ENCODE data around the gene MTERF1.

Gene MTERF1

GRCh38 chr7:91843831-91844230 lies 36.7 kb downstream of the MTERF1 start:
- Histone ChIP-seq H3F3A (ENCODE audit: low read depth) (no peaks in the 10 kb centered on the region), H3K9ac (ENCODE audit: low read depth, low read length, poor library complexity, severe bottlenecking) (no peak overlapping the region), H3K9me3 (ENCODE audit: insufficient read depth, low read depth, low read length) (no peaks in the 10 kb centered on the region), H3K27me3 (ENCODE audit: insufficient read depth, low read length, poor library complexity, severe bottlenecking) (no peaks in the 10 kb centered on the region), H3K4me3 (ENCODE audit: low read length, poor library complexity, severe bottlenecking) (no peak overlapping the region), H3K4me1 (ENCODE audit: insufficient read depth, low read length, poor library complexity, severe bottlenecking) (no peaks in the 10 kb centered on the region), H3K9me2 (replicated peaks; ENCODE audit: low read depth, low read length) (no peaks in the 10 kb centered on the region), H3K4me2 (ENCODE audit: low read depth, low read length, poor library complexity, severe bottlenecking) (no peak overlapping the region), H4K20me1 (ENCODE audit: insufficient read depth, low read length, poor library complexity, severe bottlenecking) (no peaks in the 10 kb centered on the region), H2AFZ (ENCODE audit: low read length) (no peak overlapping the region), H3K79me2 (ENCODE audit: insufficient read depth, low read length) (no peaks in the 10 kb centered on the region), H3K36me3 (ENCODE audit: insufficient read depth, low read length) (no peaks in the 10 kb centered on the region)
- TF ChIP-seq CTCF (conservative IDR thresholded peaks at IDR 0.05; ENCODE audit: low read length): no peak

- no peak overlapping the region for H3K9ac ChIP-seq (ENCODE audit: low read depth, low read length, poor library complexity, severe bottlenecking)
- no peak overlapping the region for H2AFZ ChIP-seq (ENCODE audit: low read length)
- H3K36me3 ChIP-seq (ENCODE audit: insufficient read depth, low read length): no peaks in the 10 kb centered on the region
- H3K27me3 ChIP-seq (ENCODE audit: insufficient read depth, low read length, poor library complexity, severe bottlenecking): no peaks in the 10 kb centered on the region
- no peak for TF ChIP-seq EZH2phosphoT487 (IDR thresholded peaks at IDR 0.05; ENCODE audit: borderline replicate concordance)
- no peak for TF ChIP-seq CTCF (conservative IDR thresholded peaks at IDR 0.05; ENCODE audit: low read length)
- H3F3A ChIP-seq (ENCODE audit: low read depth): no peaks in the 10 kb centered on the region
- H3K9me3 ChIP-seq (ENCODE audit: insufficient read depth, low read depth, low read length): no peaks in the 10 kb centered on the region
- H3K4me3 ChIP-seq (ENCODE audit: low read length, poor library complexity, severe bottlenecking): no peak overlapping the region
- no peaks in the 10 kb centered on the region for H3K79me2 ChIP-seq (ENCODE audit: insufficient read depth, low read length)
- H3K4me2 ChIP-seq (ENCODE audit: low read depth, low read length, poor library complexity, severe bottlenecking): no peak overlapping the region
- no peaks in the 10 kb centered on the region for H3K4me1 ChIP-seq (ENCODE audit: insufficient read depth, low read length, poor library complexity, severe bottlenecking)
- no peaks in the 10 kb centered on the region for H4K20me1 ChIP-seq (ENCODE audit: insufficient read depth, low read length, poor library complexity, severe bottlenecking)
- no peaks in the 10 kb centered on the region for H3K9me2 ChIP-seq (replicated peaks; ENCODE audit: low read depth, low read length)
These were observed 42.1 kb downstream of the MTERF1 start for GRCh38 chr7:91838439-91838838.

- Histone ChIP-seq H3K27me3 (ENCODE audit: insufficient read depth, low read length, poor library complexity, severe bottlenecking) (no peaks in the 10 kb centered on the region), H3K4me3 (ENCODE audit: low read length, poor library complexity, severe bottlenecking) (no peak overlapping the region), H3K4me2 (ENCODE audit: low read depth, low read length, poor library complexity, severe bottlenecking) (no peak overlapping the region), H4K20me1 (ENCODE audit: insufficient read depth, low read length, poor library complexity, severe bottlenecking) (no peaks in the 10 kb centered on the region), H2AFZ (ENCODE audit: low read length) (peak overlapping the region; percentile 31; the same call in 1 of the 2 replicates), H3K79me2 (ENCODE audit: insufficient read depth, low read length) (no peaks in the 10 kb centered on the region), H3K9me3 (ENCODE audit: insufficient read depth, low read depth, low read length) (no peaks in the 10 kb centered on the region), H3K36me3 (ENCODE audit: insufficient read depth, low read length) (no peaks in the 10 kb centered on the region), H3K9me2 (replicated peaks; ENCODE audit: low read depth, low read length) (no peaks in the 10 kb centered on the region), H3K4me1 (ENCODE audit: insufficient read depth, low read length, poor library complexity, severe bottlenecking) (no peaks in the 10 kb centered on the region), H3F3A (ENCODE audit: low read depth) (no peaks in the 10 kb centered on the region), H3K9ac (ENCODE audit: low read depth, low read length, poor library complexity, severe bottlenecking) (no peak overlapping the region)
- TF ChIP-seq CTCF (conservative IDR thresholded peaks at IDR 0.05; ENCODE audit: low read length) (no peak), EZH2phosphoT487 (IDR thresholded peaks at IDR 0.05; ENCODE audit: borderline replicate concordance) (no peak)
These were observed 43.0 kb downstream of the MTERF1 start for GRCh38 chr7:91837397-91838070.
